HG03039 (cell line): Measurements from ENCODE around the gene AADACL4.
"Not testable (repeated sequence)": the region's sequence is repeated elsewhere in the genome, so short reads cannot be mapped to it uniquely, and the experiment has no call there.

Source experiments
- ATAC-seq: cut with Tn5 transposase; IDR thresholded peaks from one replicate; pipeline ENCODE4 v1.9.1; 2021; ENCODE audit warnings: mild to moderate bottlenecking, moderate library complexity; ENCODE audit not compliant: unreplicated experiment

AADACL4 gene

GRCh38 chr1:12709091-12709491, 65.2 kb downstream of the AADACL4 start:
- ATAC-seq, result no peak

- no peak for ATAC-seq
Measured at GRCh38 chr1:12709696-12710095, 65.8 kb downstream of the AADACL4 start.

- no peak for ATAC-seq
Measured at GRCh38 chr1:12711536-12711935, 67.7 kb downstream of the AADACL4 start.

- no peak for ATAC-seq
Measured at GRCh38 chr1:12712076-12712475, 68.2 kb downstream of the AADACL4 start.

GRCh38 chr1:12712929-12713328, 69.0 kb downstream of the AADACL4 start:
- ATAC-seq, result no peak

GRCh38 chr1:12713651-12714050, 69.8 kb downstream of the AADACL4 start:
- ATAC-seq, result not testable (repeated sequence)

GRCh38 chr1:12714710-12715475, 71.0 kb downstream of the AADACL4 start:
- no peak for ATAC-seq

- no peak for ATAC-seq
Measured at GRCh38 chr1:12715896-12716437, 72.1 kb downstream of the AADACL4 start, which contains the start of gene AADACL3. Gene AADACL3 (plus strand): TSS chr1:12716110. CDS start chr1:12716177, 67 bp downstream.
